SK-N-MC (cell line): ENCODE results near the gene FAM83E.
A peak's percentile ranks its signal among the peaks of the same experiment; 100 is the strongest.

Experiments used
- EZH2 ChIP-seq: fragments of 200-600 bp; sonication (generic); IDR thresholded peaks from one replicate; pipeline ENCODE4 v1.6.1; 2017; ENCODE audit warnings: antibody characterized with exemption
- FOXP2 ChIP-seq: optimal IDR thresholded peaks from 2 replicates; pipeline ENCODE3; 2011; ENCODE audit warnings: mild to moderate bottlenecking, moderate library complexity; ENCODE audit not compliant: insufficient read depth; ENCODE audit errors: extremely low read length, control extremely low read depth
- POLR2AphosphoS5 ChIP-seq: IDR thresholded peaks from 2 replicates; pipeline ENCODE4 v1.6.1; 2012; ENCODE audit warnings: mild to moderate bottlenecking, low read depth, low read length, borderline replicate concordance

DNA sequence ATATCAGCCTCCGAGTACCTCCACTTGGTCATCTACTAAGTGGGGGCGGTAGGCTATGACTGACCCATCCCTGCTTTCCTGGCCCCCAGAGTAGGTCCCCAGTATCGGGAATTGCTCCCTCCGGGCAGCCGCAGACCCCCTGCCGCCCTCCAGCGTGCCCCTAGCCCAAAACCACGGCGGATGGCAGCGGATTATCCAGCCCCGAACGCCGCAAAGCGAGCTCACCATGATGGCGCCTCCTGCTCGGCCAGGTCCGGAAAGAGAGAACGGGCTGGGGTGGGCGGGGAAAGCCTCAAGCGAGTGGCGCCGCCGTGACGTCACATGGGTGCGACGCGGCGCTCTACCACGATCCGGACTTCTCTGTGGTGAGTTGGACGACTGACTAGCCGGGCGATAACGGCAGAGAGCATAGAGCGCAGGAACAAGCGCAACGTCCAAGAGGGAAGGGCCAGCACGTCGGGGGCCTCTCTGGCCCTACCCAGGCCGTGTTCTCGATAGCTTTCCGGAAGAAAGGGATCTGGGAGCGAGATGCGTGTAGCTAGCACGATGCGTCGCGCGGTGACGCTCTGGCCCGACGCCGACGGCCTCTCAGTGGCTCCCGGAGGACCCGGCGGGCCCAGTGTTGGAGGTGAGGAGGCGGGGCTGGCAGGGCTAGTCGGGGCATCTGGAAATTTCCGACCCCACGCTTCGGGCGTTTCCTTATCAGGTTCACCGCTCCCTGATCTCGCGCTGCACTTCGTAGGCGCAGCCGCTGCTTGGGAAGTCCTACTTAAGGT, 4.2 kb upstream of the FAM83E start, which contains the start of the genes RPL18 and SPHK2:
- TF ChIP-seq EZH2 (no peak), POLR2AphosphoS5 (peak; percentile 98), FOXP2 (peak; percentile 97)
